Activated CD4-positive, alpha-beta T cell treated with anti-CD3 and anti-CD28 coated beads, Interleukin-2, amount 50 U/mL, for 16 hours (primary cell): ENCODE results near the gene KLC1.

Experiments used
- DNase-seq: peaks from one replicate; pipeline ENCODE4 v3.0.0-alpha.2; 2020

Gene KLC1

DNA sequence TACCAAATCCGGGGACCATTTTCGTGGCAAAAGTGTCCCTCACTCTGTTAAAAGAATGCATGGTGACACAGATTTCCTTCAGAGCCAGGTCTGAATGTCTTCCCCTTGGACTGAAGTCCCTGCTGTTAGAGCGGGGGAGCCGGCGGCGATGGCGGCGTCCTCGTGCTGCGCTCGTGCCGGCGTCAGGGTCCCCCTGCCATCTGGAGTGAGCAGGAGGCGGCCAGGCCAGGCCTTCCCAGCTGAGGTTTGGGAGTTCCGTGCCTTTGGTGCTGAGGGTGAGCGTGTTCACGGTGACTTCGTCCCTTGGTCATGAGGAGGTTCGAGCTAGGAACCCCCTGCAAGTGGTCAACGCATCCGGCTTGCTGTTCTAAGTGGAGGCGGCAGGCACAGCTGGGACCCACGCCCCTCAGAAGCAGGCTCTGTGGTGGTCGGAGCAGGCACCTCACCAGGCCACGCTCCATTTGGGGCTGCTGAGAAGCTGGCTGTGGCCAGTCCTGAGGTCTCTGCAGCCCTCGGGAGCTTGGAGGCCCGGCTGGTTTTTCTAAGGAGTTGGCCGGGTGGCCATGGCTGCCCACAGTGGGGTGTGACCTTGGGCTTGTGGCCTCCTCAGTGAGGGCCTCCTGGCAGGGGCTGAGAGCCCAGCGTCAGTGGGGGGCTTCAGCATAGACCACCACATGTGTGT is 96.1 kb downstream of the KLC1 start:
- no peak for DNase-seq

DNA sequence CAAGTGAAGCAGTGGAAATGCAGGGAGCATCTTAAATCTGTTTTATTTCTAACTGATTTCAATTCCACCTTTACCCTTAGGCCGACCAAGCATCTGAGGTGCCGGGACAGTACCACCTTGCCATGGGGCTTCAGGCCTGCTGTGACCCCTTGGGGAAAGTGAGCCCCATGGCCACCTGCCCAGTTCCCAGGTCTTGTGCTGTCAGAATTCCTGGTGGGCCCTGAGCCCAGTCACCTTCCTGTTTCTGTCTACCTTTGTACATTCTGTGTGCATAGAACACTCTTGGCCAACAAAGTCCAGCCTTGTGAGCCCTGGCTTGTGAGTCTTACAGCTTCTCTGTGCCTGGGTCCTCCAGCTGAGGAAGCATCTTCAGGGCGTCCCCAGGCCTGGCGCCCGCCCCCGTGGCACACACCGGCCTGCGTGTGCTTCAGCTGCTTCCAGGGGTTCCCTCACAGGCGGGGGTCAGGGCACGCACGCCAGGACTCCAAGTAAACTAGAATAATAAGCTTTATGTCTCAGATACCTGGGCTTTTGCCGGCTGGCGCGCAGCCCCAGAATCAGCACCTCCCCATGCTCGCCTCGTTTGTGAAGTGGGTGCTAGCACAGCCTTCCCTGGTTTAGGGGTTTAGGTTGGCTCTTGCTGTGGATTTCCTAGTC is 96.9 kb downstream of the KLC1 start:
- no peak for DNase-seq

DNA sequence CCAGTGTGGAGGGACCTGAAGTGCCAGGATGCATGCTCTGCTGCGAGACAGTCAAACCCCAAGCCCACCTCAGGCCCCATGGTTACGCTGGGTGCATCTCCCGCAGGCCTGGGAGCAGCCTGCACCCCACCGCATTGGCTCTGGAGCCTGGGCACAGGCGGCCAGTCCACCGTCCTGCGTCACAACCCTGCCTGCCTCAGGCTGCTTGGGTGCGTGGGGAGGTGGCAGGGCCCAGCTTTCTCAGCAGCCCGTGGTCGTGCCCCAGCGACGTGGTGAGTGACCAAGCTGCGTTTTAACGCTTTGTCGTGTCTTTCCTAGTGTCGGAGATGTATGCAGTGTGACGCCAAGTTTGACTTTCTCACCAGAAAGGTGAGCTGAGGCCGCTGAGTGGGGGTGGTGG is 97.5 kb downstream of the KLC1 start:
- DNase-seq, result no peak

DNA sequence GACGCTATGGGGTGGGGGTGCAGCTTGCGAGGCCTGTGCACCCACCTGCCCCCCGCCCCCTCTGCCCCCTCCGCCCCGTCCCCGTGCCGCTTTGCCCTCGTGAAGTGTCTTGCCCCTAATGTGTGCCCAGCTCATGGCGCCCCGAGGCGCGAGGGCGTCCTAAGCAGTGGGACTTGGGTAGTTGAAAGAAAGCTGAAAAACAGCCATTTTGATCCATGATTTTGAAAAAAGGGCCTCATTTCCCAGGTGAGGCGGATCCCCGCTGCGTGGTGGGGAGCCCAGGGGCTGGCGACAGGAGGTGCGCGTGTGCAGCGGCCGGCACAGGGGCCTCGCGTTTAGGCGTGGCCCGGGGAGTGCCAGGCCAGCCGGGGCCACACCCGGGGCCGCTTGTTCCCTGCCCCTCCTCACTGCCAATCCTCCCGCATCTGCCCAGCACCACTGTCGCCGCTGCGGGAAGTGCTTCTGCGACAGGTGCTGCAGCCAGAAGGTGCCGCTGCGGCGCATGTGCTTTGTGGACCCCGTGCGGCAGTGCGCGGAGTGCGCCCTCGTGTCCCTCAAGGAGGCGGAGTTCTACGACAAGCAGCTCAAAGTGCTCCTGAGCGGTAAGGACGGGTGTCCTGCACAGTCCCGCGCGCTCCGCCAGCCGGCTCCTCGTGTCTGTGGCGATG is 98.4 kb downstream of the KLC1 start:
- no peak for DNase-seq

DNA sequence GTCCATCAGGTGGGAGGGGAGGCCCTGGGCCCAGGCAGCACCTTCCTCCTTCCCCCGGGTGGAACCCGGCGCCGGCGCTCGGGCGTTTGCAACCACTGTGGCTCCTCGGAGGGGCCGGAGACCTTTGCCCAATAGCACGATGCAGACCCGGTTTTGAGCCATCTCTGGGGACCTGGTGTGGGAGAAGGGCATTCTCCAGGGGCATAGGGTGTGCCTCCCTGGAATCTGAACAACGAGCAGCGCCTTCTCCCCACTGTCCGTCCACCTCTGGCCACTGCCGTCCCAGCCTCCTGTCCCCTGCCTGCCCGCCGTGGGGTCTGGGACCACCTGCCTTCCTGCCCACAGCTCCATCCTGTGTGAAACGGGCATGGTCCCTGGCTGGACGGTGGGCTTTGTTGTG is 99.1 kb downstream of the KLC1 start:
- no peak for DNase-seq

DNA sequence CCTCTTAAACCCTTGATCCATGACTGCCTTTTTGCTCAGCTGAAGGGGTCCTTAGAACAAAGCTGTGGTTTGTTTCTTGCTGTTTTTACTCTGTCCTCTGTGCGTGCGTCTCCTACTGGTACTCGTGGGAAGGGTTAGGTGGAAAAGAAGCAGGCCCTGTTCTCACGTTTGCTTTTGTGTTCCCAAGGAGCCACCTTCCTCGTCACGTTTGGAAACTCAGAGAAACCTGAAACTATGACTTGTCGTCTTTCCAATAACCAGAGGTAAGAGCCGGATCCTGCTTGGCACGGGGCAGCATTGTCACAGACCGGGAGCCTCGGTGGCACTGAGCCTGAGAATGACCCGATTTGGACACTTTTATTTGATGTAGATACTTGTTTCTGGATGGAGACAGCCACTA is 99.7 kb downstream of the KLC1 start:
- DNase-seq, result no peak

DNA sequence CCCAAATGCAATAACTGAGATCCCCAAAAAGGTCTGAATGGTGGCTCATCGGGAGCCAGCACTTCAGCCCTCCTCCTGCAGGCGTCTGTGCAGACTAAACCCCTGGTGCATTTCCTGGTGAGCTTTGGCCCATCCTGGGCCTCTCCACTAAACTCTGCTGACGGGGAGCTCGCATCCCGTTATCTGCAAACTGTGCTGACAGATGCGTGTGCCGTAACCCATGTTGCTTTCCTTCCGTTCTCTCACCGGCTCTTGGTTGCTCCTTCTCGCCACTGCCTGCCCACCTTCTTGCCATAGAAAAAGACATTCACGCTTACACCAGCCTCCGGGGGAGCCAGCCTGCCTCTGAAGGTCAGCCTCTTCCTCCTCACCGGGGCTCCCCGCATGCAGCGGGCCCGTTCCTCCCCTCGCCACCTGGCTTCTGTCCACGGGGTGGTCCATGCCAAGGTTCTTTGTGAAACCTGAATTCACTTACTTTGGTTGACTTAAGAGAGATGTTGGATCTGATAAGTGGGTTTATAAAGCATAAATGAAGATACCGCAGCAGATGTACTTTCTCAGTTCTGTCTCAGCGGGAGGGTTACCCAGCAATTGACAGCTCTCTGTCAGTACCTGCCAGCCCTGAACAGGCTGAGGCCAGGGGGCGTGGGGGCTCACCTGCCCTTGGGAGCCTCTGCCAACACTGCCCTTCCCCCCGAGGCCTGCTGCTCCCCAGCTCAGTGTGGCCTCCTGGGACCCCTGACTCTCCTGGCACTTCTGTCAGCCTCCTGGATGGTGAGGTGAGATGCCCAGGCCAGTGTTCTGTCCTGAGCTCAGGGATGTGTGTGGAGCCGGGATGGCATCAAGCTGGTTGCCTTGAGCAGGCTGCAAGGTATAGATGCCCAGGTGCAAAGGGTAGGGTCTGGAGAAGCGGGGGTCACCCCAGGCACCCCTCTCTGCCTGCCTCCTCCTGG is 100.8 kb downstream of the KLC1 start:
- no peak for DNase-seq

DNA sequence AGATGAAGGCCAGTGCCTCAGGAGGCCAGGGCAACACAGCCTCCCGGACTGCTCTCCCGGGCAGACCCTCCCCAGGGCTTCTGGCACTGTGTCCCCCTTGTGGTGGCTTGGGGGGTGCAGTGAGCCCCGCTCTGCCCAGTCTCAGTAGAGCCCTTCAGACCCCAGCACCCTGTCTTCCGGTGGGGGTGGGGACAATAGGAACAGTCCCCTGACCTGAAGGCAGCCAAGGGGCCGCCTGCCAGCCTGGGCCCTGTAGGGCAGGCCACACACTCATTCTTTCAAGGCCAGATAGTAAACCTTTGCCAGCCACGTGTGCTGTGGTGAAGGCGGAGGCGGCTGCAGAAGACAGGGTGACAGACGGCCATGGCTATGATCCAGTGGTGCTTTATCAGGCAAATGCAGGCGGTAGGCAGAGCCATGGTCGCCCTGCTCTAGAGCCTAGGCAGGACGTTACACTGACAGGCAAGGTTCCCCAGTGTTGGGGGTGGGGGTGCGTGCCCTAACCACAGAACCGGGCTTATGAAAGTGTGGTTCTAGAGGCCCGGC is 101.6 kb downstream of the KLC1 start:
- no peak for DNase-seq

DNA sequence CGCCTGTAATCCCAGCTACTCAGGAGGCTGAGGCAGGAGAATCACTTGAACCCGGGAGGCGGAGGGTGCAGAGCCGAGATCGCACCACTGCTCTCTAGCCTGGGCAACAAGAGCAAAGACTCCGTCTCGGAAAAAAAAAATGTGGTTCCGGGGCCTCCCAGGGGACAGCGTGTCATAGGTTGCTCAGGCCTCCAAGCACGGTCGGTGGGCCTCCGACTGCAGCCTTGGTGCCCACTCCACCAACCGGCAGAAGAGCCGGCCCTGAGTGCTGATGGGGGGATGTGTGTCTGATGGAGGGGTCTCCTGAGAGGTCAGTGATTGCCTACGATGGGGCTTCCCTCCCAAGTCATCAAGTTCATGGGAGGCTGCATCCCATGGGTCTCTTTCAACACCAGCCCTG is 102.5 kb downstream of the KLC1 start:
- DNase-seq, result no peak

DNA sequence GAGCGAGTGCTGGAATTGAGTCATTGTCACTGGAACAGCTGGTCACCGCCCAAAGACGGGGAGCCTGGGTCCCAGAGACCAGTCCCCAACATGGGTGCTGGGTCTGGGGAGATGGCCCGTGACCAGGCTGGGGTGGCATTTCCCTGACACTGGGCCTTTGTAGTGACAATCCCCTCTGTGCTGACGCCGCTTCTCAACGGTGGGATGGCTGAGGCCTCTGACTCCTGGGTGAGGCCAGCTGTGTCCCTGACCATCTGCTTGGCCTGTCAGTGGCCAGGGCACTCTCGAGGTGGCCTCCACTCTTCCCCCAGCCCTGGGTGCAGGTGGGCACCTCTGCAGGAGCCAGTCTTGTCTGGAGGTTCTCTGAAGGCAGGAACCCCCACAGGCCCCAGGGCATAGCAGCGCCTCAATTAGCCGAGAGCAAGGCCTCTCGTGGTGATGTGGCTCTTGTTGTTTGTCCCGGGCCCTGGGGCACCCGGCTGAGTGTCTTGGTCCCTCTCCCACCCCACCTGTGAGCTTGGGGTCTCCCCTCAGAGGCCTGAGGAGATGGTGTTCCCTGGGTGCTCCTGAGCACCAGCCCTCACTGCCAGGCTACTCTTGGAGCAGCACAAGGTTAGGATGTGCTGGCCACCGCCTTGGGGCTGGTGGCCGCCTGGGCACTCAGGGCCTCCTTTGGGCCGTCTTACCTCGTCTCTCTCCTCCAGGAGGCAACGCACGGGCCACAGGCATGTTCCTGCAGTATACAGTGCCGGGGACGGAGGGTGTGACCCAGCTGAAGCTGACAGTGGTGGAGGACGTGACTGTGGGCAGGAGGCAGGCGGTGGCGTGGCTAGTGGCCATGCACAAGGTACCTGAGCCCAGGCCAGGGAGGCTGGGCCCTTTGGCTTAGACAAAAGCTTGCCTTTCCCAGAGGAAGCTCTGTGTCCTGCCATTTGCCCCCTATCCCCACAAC is 103.2 kb downstream of the KLC1 start:
- no peak for DNase-seq

DNA sequence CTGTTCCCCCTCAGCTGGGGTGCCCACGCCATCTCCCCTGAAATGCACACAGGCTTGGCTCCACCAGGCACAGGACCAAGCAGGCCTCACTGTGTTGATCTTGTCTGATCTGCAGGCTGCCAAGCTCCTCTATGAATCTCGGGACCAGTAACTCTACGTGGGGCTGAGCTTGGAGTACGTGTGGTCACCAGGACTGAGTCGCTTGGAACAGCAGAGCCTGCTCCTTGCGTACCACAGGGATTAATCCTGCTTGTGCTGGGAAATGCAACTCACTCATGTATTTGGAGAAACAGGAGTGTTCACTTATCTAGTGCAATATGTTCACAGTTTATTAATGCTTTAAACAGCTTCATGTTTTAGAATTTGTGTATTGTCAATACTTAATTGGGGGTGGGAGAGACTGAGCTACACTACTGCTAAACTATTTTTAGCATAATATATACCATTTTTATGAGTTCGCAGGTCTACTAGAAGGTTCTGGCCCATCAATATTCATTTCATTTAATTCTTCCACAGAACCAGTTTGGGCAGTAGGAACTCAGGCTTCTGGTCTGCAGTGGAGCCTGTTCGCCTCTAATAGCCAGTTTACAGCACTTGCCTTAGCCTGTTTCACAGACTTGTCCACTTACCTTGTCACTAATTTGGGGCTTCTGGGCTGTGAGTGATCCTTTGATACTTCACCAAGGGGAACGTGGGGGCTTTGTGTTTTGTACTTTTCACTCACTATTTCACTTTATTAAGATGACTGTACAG is 104.0 kb downstream of the KLC1 start:
- no peak for DNase-seq

DNA sequence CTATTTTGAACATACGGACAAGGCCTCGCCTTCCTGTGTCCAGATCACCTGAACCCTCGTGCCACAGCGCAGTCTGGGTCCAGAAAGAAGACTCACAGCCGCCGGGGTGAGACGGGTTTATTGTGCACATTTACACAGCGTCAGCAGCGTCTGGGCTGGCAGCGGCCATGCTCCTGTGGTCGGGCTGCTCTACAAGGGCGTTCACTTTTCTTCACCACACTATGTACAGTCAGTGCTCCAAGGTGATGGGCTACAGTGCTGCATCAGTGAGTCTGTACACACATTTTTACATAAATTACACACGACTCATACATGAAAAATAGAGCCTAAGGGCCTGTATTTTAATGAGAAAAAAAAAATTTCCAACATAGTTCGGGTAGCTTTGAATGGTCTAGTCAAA is 104.6 kb downstream of the KLC1 start:
- DNase-seq, result no peak

DNA sequence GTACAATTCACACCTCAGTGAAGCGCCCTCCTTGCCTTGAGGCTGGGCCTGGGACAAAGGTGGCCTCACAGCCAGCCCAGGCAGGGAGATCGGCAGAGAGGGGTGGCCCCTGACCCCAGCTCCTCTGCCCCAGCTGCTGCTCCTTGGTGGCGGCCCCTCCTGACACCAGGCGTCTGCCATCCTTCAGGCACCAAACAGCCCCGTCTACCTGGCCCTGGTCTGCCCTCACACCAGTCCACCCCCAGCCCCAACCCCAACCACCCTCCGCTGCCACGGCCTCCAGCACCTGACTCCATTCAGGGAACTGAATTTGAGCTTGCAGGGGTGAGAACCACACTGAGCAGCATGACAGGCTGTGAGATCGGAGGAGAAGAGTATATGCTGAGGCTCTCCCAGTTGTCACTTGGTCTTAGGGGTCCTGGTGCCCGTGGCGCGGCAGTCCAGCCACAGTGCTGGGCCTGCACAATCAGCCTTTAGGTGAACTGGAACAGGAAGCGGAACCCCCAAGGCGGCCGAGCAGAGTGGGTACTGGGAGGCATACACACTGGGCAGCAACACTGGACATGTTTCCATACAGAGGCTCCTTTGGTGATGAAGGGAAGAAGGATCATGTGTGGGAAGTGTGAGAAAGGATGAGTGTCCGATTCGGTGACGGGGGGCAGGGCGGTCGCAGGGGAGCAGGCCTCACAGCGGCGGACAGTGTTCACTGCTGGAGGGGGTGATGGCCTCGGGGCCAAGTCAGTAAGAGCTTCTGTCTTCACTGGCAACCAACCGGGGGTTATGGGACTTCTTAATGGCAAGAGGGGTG is 105.3 kb downstream of the KLC1 start:
- no peak for DNase-seq

DNA sequence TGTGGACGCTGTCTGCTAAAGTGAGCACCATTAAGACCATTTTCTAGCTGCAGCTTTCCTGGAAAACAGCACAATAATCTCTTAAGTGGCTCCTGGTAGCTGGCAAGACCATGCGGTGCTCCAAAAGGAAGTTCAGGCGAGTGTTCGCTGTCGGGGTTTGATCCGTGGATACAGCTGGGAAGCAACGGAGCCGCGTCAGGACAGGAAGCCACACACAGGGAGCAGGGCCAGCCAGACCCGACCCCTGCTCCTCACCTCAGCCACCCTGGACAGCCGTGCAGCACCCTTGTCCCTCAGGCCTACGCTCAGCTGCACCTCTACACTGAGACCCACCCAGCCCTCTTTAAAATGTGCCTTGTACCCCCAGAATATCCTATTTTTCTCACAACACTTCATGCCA is 106.0 kb downstream of the KLC1 start:
- DNase-seq, result no peak

DNA sequence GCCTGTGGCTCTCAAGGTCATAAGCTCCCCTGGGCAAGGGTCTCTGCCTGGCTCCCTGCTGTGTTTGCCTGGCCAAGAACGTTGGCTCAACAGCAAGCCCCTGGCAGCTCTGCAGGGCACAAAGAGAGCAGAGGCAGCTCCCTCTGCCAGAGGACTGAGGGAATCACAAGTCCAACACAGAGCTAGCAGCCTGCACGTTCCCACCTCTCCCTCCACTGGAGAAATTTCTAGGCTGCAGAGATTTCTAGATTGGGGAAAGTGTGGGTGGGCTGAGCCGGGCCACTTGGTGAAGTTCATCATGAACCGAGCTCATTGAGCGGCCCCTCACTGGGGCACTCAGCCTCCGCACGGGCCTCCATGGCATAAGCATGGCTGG is 106.4 kb downstream of the KLC1 start:
- DNase-seq, result no peak

DNA sequence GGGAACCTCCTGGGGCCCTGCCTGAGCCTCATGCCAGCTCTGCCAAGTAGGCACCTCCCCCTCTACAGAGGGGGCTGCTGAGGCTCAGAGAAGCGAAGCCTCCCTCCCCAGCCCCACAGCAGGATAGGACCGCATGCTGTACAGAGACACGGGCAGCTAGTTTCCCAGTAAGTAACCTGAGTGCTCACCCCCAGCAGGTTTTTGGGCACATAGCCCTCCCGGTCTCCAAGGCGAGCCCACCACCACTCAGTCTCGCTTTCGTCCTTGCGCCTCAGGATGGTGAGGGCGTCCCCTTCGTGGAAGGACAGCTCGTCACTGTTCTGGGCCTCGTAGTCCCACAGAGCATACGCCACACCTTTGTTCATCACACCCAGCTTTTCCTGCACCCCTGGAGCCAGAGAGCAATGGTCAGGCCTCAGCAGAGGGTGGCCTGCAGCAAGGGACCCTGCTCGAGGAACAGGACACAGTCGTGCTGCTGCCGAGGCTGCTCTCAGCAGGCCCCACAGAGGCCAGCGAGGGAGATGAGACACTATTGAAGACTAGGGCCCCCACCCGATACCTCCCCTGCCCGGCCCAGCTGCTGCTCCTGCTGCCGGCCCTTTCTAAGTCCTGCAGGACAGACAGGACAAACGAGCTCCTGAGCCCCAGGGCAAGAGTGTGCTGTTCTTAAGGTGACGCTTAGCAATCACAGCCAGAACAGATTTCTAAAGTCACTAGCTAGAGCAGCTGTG is 107.0 kb downstream of the KLC1 start:
- no peak for DNase-seq

DNA sequence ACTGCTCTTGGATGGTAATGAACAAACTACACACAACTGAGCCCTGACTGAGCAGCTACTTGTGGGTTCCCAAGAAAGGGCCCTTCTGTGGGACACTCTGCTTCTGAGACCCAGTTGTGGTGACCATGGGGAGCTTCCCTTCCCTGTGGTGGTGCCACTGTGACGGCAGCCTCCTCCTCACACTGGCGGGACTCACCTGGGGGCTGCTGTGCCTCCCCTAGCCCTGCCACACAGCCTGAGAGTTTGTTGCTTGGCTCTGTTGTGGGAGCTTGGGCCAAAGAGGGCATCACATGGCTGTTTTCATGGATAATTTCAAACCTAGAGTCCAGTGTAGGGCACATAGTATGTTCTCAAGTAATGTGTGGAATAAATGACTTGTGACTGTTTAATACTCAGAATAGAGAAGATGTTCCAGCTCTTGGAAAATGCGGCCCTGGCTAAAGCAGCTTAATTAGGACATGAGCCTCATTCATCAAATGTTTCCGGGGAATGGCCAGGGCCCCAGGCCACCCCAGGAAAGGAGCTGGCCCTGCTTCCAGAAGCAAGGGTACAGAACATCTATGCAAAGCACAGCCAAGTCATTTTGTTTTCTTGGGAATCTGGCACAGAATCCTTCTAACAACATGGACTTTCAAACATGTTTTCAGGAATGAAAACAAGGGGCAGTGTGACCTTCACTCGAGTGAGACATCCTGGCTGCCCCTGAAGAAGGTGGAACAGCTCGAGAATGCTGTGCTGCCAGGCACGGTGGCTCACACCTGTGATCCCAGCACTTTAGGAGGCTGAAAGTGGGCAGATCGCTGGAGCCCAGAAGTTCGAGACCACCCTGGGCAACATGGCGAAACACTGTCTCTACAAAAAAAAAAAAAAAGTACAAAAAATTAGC is 107.8 kb downstream of the KLC1 start:
- DNase-seq, result no peak

DNA sequence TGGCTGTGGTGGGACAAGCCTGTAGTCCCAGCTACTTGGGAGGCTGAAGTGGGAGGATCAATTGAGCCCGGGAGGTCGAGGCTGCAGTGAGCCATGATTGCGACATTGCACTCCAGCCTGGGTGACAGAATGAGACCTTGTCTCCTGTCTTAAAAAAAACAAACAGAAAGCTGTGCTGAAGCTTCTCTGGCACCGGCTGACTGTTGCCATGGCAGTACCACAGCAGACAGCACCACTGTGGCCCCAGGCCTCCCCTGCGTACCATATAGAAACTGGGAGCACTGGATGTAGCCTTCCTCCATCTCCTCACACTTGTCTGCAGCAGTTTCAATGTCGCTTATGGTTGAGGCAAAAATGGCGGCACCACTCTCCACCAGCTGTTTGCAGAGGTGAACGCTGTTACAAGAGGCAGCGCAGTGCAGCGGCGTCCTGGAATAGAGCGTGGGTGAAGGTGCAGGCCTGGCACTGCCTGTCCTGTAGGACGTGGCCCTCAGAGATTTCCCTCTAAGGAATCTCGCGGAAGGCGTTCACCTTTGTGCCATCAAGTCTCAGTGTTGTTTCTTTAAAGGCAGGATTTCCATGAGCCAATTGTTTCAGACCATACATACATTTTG is 108.5 kb downstream of the KLC1 start:
- no peak for DNase-seq
